SK-N-MC (cell line): ENCODE results near the gene MACROD2.

Experiments
- EZH2 ChIP-seq: fragments of 200-600 bp; sonication (generic); IDR thresholded peaks from one replicate; pipeline ENCODE4 v1.6.1; 2017; ENCODE audit warnings: antibody characterized with exemption
- POLR2AphosphoS5 ChIP-seq: IDR thresholded peaks from 2 replicates; pipeline ENCODE4 v1.6.1; 2012; ENCODE audit warnings: mild to moderate bottlenecking, low read depth, low read length, borderline replicate concordance

DNA sequence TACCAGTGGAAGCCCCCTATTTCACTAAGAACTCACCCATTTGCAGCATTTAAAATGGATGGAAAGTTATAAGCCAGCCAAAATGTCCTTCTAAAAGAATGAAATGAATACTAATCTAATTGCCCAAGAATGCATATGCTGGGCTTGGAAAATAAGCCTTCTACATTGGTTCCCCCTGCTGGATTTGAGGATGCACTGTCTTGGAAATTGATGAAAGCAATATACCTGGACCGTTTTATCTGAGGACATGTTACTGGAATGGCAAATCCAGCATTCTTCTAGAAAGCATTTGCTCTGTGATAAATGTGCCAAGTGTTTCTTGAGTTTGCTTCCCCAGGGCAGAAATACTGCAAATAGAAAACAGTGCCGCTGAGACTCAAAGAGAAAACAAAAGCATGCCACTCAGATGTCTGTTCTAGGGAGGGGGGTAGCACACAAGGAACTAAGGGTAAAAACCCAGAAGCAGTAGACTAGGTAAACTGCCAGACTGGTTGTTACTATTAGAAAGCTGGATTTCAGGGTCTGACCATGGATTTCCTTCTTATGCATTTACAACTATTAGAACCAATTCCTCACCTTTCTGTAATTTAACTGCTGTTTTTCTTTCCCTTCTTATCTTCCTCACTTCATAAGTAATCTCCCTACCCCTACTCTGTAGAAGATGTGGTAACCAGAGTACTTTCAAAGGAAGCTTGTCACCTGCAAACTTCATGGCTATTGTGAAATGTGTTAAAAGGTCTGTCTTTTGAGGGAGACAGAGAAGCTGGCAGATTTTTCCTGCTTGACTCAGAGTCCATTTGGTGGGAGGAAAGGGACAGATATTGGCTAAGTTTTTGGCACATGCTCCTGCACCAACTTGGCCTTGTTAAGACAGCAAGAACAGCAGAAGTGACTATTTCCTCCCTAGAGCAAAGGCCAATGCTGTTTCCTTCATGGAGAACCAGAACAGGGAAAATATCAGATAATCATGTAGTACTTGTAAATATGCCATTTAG is 1935.3 kb downstream of the MACROD2 start:
- TF ChIP-seq POLR2AphosphoS5, result no peak
- TF ChIP-seq EZH2, result no peak
